GF-D8 (cell line): Measurements from ENCODE around the gene UBL7.
A peak's percentile ranks its signal among the peaks of the same experiment; 100 is the strongest.

Source experiments
- DNase-seq: peaks from one replicate; lab custom pipeline; 2025; lab: John Stamatoyannopoulos, UW

The UBL7 gene

GRCh38 chr15:74422652-74423430 lies 38.1 kb downstream of the UBL7 start:
- DNase-seq: peak; percentile 62

GRCh38 chr15:74422265-74422651 lies 38.7 kb downstream of the UBL7 start:
- DNase-seq: no peak

DNA sequence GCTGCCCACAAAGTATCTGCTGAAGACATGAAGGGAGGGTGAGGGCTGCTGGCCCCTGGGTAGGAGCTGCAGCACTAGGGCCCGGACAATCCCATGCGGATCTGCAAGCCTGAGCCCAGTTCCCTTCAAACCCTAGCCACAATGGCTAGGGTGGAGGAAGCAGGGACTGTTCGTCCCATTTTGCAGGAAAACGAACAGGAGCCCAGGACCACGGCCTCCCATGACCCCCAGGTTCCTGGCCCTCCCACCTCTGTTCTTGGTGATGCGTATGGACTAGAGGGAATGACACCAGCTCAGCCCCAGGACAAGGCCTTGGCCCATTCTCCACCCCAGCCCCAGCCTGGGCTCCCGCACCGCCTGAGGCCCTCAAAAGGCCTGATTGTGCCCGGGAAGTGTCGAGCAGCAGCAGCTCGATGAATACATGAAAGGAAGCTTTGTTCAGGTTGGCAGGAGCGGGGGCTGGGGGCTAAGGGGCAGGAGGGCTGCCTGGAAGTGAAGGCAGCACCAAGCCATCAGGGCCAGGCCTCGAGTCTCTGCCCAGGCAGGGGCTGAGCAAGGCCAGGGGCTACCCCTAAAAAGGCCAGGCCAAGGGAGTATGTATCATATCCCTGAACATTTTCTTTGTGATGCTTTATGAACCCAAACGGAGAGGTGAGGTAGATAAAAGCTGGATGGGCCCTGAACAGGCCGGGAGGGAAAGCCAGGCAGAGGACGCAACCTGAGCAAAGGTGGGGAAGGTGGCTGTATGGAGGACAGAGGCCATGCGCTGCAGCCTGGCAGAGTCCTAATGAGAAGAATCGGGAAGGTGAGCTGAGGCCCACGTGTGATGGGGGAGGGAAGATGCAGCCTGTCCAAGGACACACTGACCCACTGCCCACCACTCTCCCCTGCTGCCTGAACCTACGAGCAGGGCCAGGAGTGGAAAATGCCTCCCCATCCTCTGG lies 39.4 kb downstream of the UBL7 start:
- no peak for DNase-seq

GRCh38 chr15:74420193-74420905 lies 40.6 kb downstream of the UBL7 start:
- no peak for DNase-seq

DNA sequence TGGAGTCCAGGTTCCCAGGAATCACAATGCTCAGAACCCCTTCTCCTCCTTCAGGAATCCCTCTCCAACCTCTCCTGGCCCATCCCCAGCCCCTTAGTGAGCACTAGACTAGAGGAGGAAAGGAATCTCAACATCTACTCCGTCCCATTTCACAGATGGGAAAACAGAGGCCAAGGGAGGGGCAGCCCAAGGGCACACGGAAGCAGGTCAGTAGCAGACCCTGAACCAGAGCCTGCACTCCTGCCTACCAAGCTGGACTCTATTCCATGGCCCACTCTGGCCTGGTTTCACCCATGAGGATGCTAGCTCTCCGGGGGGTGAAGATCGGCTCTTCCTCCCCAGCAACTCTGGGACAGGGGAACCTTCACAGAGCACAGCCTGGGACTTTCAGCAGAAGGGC lies 41.5 kb downstream of the UBL7 start:
- DNase-seq: no peak

GRCh38 chr15:74418575-74419338 lies 42.2 kb downstream of the UBL7 start:
- DNase-seq: no peak

GRCh38 chr15:74417670-74418069 lies 43.3 kb downstream of the UBL7 start:
- no peak for DNase-seq

- no peak for DNase-seq
Measured at GRCh38 chr15:74417225-74417624, 43.7 kb downstream of the UBL7 start.

- DNase-seq: no peak
Measured at GRCh38 chr15:74415966-74416916, 44.7 kb downstream of the UBL7 start.

GRCh38 chr15:74414603-74415338 lies 46.2 kb downstream of the UBL7 start:
- DNase-seq: peak; percentile 48

- DNase-seq: no peak
Measured at GRCh38 chr15:74414081-74414580, 46.8 kb downstream of the UBL7 start.

- no peak for DNase-seq
Measured at GRCh38 chr15:74413350-74414080, 47.4 kb downstream of the UBL7 start.

GRCh38 chr15:74412159-74412558 lies 48.8 kb downstream of the UBL7 start:
- no peak for DNase-seq

DNA sequence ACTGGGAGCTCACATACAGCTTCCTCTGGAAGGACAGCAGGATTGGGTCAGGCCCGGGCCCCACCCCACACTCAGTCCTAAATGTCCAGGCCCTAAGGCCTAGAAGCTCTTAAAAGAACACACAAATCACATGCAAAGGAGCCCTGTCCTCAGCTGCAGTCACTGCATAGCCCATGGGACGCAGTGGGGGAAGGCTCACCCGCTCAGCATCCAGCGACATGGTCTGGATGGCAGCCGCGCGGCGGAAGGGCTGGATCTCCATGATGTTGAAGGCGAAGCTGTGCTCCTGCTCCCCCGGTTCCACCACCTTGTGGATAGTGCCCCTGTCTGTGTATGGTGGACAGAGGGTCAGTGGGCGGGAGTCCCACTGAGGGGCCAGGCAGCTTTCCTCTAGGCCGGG lies 49.3 kb downstream of the UBL7 start:
- no peak for DNase-seq

GRCh38 chr15:74410502-74410901 lies 50.5 kb downstream of the UBL7 start:
- DNase-seq: no peak

- no peak for DNase-seq
Measured at GRCh38 chr15:74409225-74409624, 51.7 kb downstream of the UBL7 start.

GRCh38 chr15:74408815-74409214 lies 52.1 kb downstream of the UBL7 start:
- DNase-seq: no peak

GRCh38 chr15:74408385-74408784 lies 52.6 kb downstream of the UBL7 start:
- no peak for DNase-seq
